ENCODE data around the gene TENM4. TPM values are rescaled to one million over a fixed set of nuclear protein-coding genes. Genes with fewer than 3 reads are reported as not detected.

The TENM4 gene
- total and polyA plus RNA-seq, 2 of the 13 experiments (the other 11 are each of a cell fraction or from before 2014, with no cell fraction given): not detected

- no peak overlapping the region for H3K9ac ChIP-seq (ENCODE audit: insufficient read depth, low read depth, low read length)
- BruUV-seq (replicated peaks): no TSS peak
- 12% methylated on average over 4 of the region's 4 CpGs for WGBS (ENCODE audit: low lambda C conversion rate)
- ATAC-seq (no peak), FAIRE-seq (no peak), DNase-seq (ENCODE audit: low spot score) (no peak)
- ChIA-PET CTCF (ENCODE audit: low intra/inter-chr PET ratio, low total read pairs) (no interaction called here), POLR2A (no interaction called here)
- in situ Hi-C loops (cut with HindIII; ENCODE audit: extremely low pct_ligation_motif_present, low pct_unique_long_range_greater_than_20kb) (no loop called here), intact Hi-C loops (cut with micrococcal nuclease; ENCODE audit: unreplicated experiment) (no loop called here)
- H3K27ac ChIP-seq (ENCODE audit: extremely low read length, insufficient read depth, low read length): no peak overlapping the region
- no peak overlapping the region for H3K4me3 ChIP-seq (replicated peaks in 1 of 3; ENCODE audit: insufficient read depth in 1 of 3, low read depth in 2 of 3, low read length in 3 of 3)
- H2AFZ ChIP-seq (ENCODE audit: low read length): no peak overlapping the region
- H3K4me2 ChIP-seq (ENCODE audit: low read depth, low read length): no peak overlapping the region
- TF ChIP-seq RORA (CRISPR knock-in tag; IDR thresholded peaks at IDR 0.05) (no peak), ZNF460 (CRISPR knock-in tag; IDR thresholded peaks at IDR 0.05; ENCODE audit: borderline replicate concordance) (no peak), U2AF1 (optimal IDR thresholded peaks at IDR 0.05; ENCODE audit: low read depth, low read length) (no peak), HOMEZ (CRISPR knock-in tag; IDR thresholded peaks at IDR 0.05; ENCODE audit: low read depth) (no peak), KDM2A (CRISPR knock-in tag; IDR thresholded peaks at IDR 0.05; ENCODE audit: borderline replicate concordance, low read depth) (no peak), ISX (CRISPR knock-in tag; conservative IDR thresholded peaks at IDR 0.05) (no peak), JDP2 (CRISPR knock-in tag; IDR thresholded peaks at IDR 0.05; ENCODE audit: borderline replicate concordance) (no peak), ZMAT5 (CRISPR knock-in tag; IDR thresholded peaks at IDR 0.05; ENCODE audit: borderline replicate concordance, low read depth) (no peak), EEA1 (CRISPR knock-in tag; IDR thresholded peaks at IDR 0.05; ENCODE audit: borderline replicate concordance) (no peak), SUZ12 (IDR thresholded peaks at IDR 0.05; ENCODE audit: low read depth, low read length) (no peak), SIX1 (CRISPR knock-in tag; IDR thresholded peaks at IDR 0.05; ENCODE audit: borderline replicate concordance) (no peak), HDAC1 (CRISPR knock-in tag; IDR thresholded peaks at IDR 0.05) (no peak), REL (CRISPR knock-in tag; conservative IDR thresholded peaks at IDR 0.05) (no peak), DZIP1 (CRISPR knock-in tag; IDR thresholded peaks at IDR 0.05) (no peak), MBD4 (IDR thresholded peaks at IDR 0.05; ENCODE audit: borderline replicate concordance, low read length) (no peak), ZNF24 (IDR thresholded peaks at IDR 0.05) (no peak), KDM3A (CRISPR knock-in tag; IDR thresholded peaks at IDR 0.05; ENCODE audit: low read depth) (no peak), FUBP1 (CRISPR knock-in tag; IDR thresholded peaks at IDR 0.05; ENCODE audit: borderline replicate concordance) (no peak)
- no peaks in the 10 kb centered on the region for H3K9me3 ChIP-seq (ENCODE audit: low read length)
- H3K27me3 ChIP-seq (ENCODE audit: control insufficient read depth in 1 of 2, insufficient read depth in 2 of 2, low read length in 2 of 2): 0 out of 5 replicates have a peak, but pooled peaks cover 0 to 3% of the 10 kb centered on the region in 2 experiments
- H4K20me1 ChIP-seq (ENCODE audit: insufficient read depth, low read length): no peaks in the 10 kb centered on the region
- no peaks in the 10 kb centered on the region for H3K36me3 ChIP-seq (replicated peaks in 1 of 2; ENCODE audit: control insufficient read depth in 1 of 2, insufficient read depth in 2 of 2, low read length in 2 of 2)
- no peaks in the 10 kb centered on the region for H3K4me1 ChIP-seq (ENCODE audit: insufficient read depth, low read length)
- no peaks in the 10 kb centered on the region for H3K79me2 ChIP-seq (ENCODE audit: insufficient read depth, low read length)
Measured at GRCh38 chr11:79006854-79007253, 434.0 kb downstream of the TENM4 start.

Measured in HepG2 (cell line).